ENCODE data around the gene PPP3R1. TPM values are rescaled to one million over a fixed set of nuclear protein-coding genes. Genes with fewer than 3 reads are reported as not detected.

Gene PPP3R1
- total and polyA plus RNA-seq, 9 of the 15 experiments (the other 6 are each of a cell fraction or from before 2014, with no cell fraction given) = 3.7 to 70.0 (median 24.8) TPM

DNA sequence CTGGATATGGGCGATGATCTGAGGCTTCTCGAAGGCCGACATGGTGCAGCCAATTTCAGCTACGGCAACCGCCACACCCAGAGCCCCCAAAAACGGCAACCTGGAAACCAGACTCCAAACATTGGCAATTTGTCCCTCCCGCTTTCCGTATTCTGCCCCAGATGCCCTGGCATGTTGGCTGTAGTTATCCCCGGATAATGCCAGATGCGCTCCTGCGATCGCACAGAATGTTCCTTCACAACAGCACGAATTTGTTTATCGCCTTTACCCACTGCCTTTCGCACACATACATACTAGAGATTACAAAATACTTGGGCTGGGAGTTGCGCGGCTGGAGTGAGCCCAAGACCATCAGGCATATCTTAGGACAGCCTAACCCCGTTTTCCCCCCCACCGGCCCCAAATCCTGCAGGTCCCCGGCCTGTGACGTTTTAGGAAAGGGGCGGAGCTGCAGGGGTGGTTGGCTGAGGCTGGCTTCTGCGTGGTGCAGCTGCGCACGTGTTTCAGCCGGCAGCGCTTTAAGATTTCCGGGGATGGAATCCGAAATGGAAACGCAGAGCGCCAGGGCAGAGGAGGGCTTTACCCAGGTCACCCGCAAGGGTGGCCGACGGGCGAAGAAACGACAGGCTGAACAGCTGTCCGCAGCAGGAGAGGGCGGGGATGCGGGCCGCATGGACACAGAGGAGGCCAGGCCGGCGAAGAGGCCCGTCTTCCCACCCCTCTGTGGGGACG lies 94.8 kb downstream of the PPP3R1 start, which contains the start of gene PNO1:
TSS of gene PNO1 (plus strand) at position 487 of the 732 bp plus-strand sequence. CDS start at position 534, 47 bp downstream.
- ATAC-seq (peak; percentile 94), DNase-seq (ENCODE audit: extremely low read depth in 1 of 4, low spot score in 3 of 4) (peak; percentile 96 to 98 (median 98)), FAIRE-seq (peak; percentile 92)
- Histone ChIP-seq H3K27me3 (ENCODE audit: control insufficient read depth in 2 of 2, insufficient read depth in 2 of 2, low read length in 2 of 2) (no peaks in the 10 kb centered on the region), H3K9ac (ENCODE audit: insufficient read depth in 1 of 2, low read depth in 2 of 2, low read length in 2 of 2) (peak within 1 kb of the TSS; percentile 93 to 97), H2AFZ (ENCODE audit: low read depth, low read length) (peak within 1 kb of the TSS; percentile 97), H3K9me3 (replicated peaks; ENCODE audit: control insufficient read depth, insufficient read depth, low read depth, low read length) (no peaks in the 10 kb centered on the region), H3K79me2 (ENCODE audit: control insufficient read depth, insufficient read depth, low read length) (peaks cover 57% of the 10 kb centered on the region), H4K20me1 (replicated peaks; ENCODE audit: control insufficient read depth, insufficient read depth, low read length) (no peaks in the 10 kb centered on the region), H3K4me1 (replicated peaks in 1 of 2; ENCODE audit: control insufficient read depth in 2 of 2, insufficient read depth in 2 of 2, low read length in 2 of 2) (peaks cover 2 to 13% of the 10 kb centered on the region in 2 experiments; a peak in 2 of 5 replicates), H3K4me3 (peak within 1 kb of the TSS; percentile 71), H3K9me1 (ENCODE audit: control insufficient read depth, insufficient read depth, low read length) (no peaks in the 10 kb centered on the region), H3K36me3 (ENCODE audit: control insufficient read depth, insufficient read depth, low read length) (peaks cover 35% of the 10 kb centered on the region), H3K4me2 (ENCODE audit: insufficient read depth, low read length) (peak within 1 kb of the TSS; percentile 95), H3K27ac (ENCODE audit: extremely low read depth, low read depth, low read length) (peak within 1 kb of the TSS; percentile 98)
- CTCF ChIA-PET (ENCODE audit: low intra/inter-chr PET ratio) = no interaction called here
- WGBS (ENCODE audit: insufficient coverage, low coverage, missing lambda C conversion rate) = under 1% methylated on average over 40 of the region's 44 CpGs
- no TSS peak for BruUV-seq (replicated peaks)
- intact Hi-C loops (cut with micrococcal nuclease) = loop anchor here (2.0 kb wide), 1 partner anchor 23 kb away; no protein-coding TSS in a partner anchor
- in situ Hi-C loops (cut with MboI) = no loop called here
- POLR2A ChIA-PET = interaction anchor here (0.5 to 2.2 kb wide), 7 partner anchors 10 to 641 kb away, joined by 3 to 6 read pairs (median 5); no protein-coding TSS in a partner anchor
- TF ChIP-seq CHCHD3 (CRISPR knock-in tag; IDR thresholded peaks at IDR 0.05) (no peak), ZNF551 (CRISPR knock-in tag; IDR thresholded peaks at IDR 0.05) (no peak), KHSRP (IDR thresholded peaks at IDR 0.05) (peak; percentile 44; the same call in 1 of the 2 replicates), ZNF644 (tag; IDR thresholded peaks at IDR 0.05; ENCODE audit: low read depth) (no peak), MEF2D (tag; conservative IDR thresholded peaks at IDR 0.05; ENCODE audit: low read depth) (0 out of 2 replicates have a peak, but pooled peaks have one; percentile 33), PRMT5 (CRISPR knock-in tag; IDR thresholded peaks at IDR 0.05) (no peak), POU5F1 (IDR thresholded peaks at IDR 0.05; ENCODE audit: borderline replicate concordance, low read depth, low read length, partially characterized antibody) (peak; percentile 69), YBX1 (IDR thresholded peaks at IDR 0.05) (no peak), STAT5B (CRISPR knock-in tag; IDR thresholded peaks at IDR 0.05) (no peak), ZBED1 (IDR thresholded peaks at IDR 0.05) (no peak), HNRNPH1 (optimal IDR thresholded peaks at IDR 0.05; ENCODE audit: low read depth, low read length) (no peak), ZNF274 (IDR thresholded peaks at IDR 0.05; ENCODE audit: borderline replicate concordance, low read depth, low read length) (no peak), SMAD3 (CRISPR knock-in tag; conservative IDR thresholded peaks at IDR 0.05) (0 out of 2 replicates have a peak, but pooled peaks have one; percentile 33), RUNX1 (IDR thresholded peaks at IDR 0.05; ENCODE audit: low read depth) (0 out of 2 replicates have a peak, but pooled peaks have one; percentile 23), SRSF3 (IDR thresholded peaks at IDR 0.05; ENCODE audit: insufficient read depth, low read length) (no peak)
- TF ChIP-seq, protein P1, sequence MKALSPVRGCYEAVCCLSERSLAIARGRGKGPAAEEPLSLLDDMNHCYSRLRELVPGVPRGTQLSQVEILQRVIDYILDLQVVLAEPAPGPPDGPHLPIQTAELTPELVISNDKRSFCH (CRISPR knock-in tag; IDR thresholded peaks at IDR 0.05) = no peak
- TF ChIP-seq, protein P1 (tag; IDR thresholded peaks at IDR 0.05) = no peak
- TF ChIP-seq, protein P2, sequence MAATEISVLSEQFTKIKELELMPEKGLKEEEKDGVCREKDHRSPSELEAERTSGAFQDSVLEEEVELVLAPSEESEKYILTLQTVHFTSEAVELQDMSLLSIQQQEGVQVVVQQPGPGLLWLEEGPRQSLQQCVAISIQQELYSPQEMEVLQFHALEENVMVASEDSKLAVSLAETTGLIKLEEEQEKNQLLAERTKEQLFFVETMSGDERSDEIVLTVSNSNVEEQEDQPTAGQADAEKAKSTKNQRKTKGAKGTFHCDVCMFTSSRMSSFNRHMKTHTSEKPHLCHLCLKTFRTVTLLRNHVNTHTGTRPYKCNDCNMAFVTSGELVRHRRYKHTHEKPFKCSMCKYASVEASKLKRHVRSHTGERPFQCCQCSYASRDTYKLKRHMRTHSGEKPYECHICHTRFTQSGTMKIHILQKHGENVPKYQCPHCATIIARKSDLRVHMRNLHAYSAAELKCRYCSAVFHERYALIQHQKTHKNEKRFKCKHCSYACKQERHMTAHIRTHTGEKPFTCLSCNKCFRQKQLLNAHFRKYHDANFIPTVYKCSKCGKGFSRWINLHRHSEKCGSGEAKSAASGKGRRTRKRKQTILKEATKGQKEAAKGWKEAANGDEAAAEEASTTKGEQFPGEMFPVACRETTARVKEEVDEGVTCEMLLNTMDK (IDR thresholded peaks at IDR 0.05; ENCODE audit: borderline replicate concordance, insufficient read depth, low read depth, low read length, poor library complexity, severe bottlenecking) = peak; percentile 43
- TF ChIP-seq, protein P3, sequence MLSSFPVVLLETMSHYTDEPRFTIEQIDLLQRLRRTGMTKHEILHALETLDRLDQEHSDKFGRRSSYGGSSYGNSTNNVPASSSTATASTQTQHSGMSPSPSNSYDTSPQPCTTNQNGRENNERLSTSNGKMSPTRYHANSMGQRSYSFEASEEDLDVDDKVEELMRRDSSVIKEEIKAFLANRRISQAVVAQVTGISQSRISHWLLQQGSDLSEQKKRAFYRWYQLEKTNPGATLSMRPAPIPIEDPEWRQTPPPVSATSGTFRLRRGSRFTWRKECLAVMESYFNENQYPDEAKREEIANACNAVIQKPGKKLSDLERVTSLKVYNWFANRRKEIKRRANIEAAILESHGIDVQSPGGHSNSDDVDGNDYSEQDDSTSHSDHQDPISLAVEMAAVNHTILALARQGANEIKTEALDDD (IDR thresholded peaks at IDR 0.05) = no peak
- TF ChIP-seq, protein P4, sequence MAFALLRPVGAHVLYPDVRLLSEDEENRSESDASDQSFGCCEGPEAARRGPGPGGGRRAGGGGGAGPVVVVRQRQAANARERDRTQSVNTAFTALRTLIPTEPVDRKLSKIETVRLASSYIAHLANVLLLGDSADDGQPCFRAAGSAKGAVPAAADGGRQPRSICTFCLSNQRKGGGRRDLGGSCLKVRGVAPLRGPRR (CRISPR knock-in tag; IDR thresholded peaks at IDR 0.05) = no peak

Measured in K562 (cell line).